Airway epithelial cell (primary cell): ENCODE data around the gene DYNC1I1. TPM values are rescaled to one million over a fixed set of nuclear protein-coding genes. Genes with fewer than 3 reads are reported as not detected.

Source experiments
- total RNA-seq: library from RNA; depleted of rRNA; stranded (reverse); fragments of >200 nt; gene quantifications from 2 replicates; pipeline ENCODE4 v1.2.3, GENCODE V29; 2015

DYNC1I1 gene
- total RNA-seq = 0.21 TPM in 1 of 2 replicates, not detected in the other

DNA sequence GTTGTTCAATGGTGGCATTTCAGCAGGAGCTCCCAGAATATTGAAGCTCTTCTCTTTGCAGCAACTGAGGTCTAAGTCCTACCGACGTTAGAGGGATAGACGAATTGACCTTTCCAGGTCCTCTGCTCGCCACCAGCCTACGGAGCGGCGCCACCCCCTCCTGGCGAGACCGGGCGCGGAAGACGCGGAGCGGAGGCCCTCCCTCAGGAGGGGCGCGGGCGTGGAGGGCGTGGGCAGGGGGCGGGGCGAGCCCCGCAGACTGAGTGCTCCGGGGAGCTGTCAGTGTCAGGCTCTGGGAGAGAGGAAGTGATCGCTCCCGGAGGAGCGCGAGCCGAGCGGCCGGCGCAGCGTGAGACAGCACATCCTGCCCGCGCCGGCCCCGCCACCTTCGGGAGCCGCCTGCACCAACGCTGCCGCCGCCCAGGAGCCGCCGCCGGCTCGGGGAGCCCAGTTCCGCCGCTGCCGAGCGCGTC is at the start of gene DYNC1I1:
DYNC1I1 (plus strand) TSS at position 257 of the 473 bp plus-strand sequence. CDS start 32,176 bp downstream, outside the sequence.

Other genes starting within 250 kb of the DYNC1I1 start
- gene PDK4, start 176.0 kb upstream of the DYNC1I1 start, total RNA-seq = 0.19 and 0.85 TPM in 2 replicates